Tibial nerve (tissue), 4 donors: Measurements from ENCODE around the gene NKAPL.

ENCODE experiments used
- CTCF ChIP-seq, 5 experiments: fragments of 200-600 bp in 3 of 5; fragments of 450-650 bp in 2 of 5; sonication (generic) in 3 of 5; IDR thresholded peaks; one replicate each; pipeline ENCODE4 v1.5.1; 2016 to 2019; ENCODE audit warnings: antibody characterized with exemption in 5 of 5, mild to moderate bottlenecking in 3 of 5, moderate library complexity in 2 of 5
- EP300 ChIP-seq, 2 donors: sonication (generic); formaldehyde crosslinking; IDR thresholded peaks; one replicate each; pipeline ENCODE4 v1.6.1; 2017; ENCODE audit warnings: antibody characterized with exemption in 2 of 2, mild to moderate bottlenecking in 1 of 2
- POLR2A ChIP-seq, 2 donors: fragments of 450-650 bp; IDR thresholded peaks; one replicate each; pipeline ENCODE4 v1.6.1; 2017; ENCODE audit warnings: antibody characterized with exemption in 2 of 2, mild to moderate bottlenecking in 2 of 2, moderate library complexity in 2 of 2

- no peak for TF ChIP-seq CTCF (IDR thresholded peaks at IDR 0.05)
- TF ChIP-seq POLR2A (IDR thresholded peaks at IDR 0.05), result no peak
- no peak for TF ChIP-seq EP300 (IDR thresholded peaks at IDR 0.05)
Measured at GRCh38 chr6:28212510-28213212, 46.4 kb upstream of the NKAPL start.
